Retinal pigment epithelial cell (primary cell): Measurements from ENCODE around the gene GPRASP3.
"Not testable (repeated sequence)": the region's sequence is repeated elsewhere in the genome, so short reads cannot be mapped to it uniquely, and the experiment has no call there.

Source experiments
- DNase-seq: peaks from one replicate; pipeline ENCODE4 v3.0.0-alpha.2; 2010; ENCODE audit warnings: low read depth
- H3K4me3 ChIP-seq: 2 replicates; pipeline ENCODE4 v1.5.1; 2011; ENCODE audit warnings: mild to moderate bottlenecking, low read length, control low read depth, moderate library complexity
- TF ChIP-seq, protein P1 (sequence below): conservative IDR thresholded peaks from 2 replicates; pipeline ENCODE4 v1.5.1; 2011; ENCODE audit warnings: low read depth, low read length, control low read depth, inconsistent platforms

The GPRASP3 gene

DNA sequence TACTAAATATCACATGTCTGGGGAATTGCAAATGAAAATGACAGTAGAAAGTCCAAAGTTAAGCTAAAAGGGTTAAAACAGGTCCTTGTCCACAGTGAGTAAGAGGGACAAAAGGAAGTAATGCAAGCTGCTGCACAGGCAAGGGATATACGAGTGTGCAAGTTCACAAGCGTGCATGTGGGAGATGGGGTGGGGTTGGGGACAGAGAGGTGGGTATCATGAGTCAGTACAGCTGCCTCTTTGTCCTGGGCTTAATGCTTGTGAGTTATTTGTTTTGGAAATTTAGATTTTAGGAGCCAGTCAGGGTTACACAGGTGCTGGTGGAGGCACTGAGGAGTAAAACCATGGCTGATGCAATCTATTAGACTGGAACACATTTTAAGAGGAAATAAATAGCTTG lies 11.6 kb upstream of the GPRASP3 start:
- TF ChIP-seq, protein P1, sequence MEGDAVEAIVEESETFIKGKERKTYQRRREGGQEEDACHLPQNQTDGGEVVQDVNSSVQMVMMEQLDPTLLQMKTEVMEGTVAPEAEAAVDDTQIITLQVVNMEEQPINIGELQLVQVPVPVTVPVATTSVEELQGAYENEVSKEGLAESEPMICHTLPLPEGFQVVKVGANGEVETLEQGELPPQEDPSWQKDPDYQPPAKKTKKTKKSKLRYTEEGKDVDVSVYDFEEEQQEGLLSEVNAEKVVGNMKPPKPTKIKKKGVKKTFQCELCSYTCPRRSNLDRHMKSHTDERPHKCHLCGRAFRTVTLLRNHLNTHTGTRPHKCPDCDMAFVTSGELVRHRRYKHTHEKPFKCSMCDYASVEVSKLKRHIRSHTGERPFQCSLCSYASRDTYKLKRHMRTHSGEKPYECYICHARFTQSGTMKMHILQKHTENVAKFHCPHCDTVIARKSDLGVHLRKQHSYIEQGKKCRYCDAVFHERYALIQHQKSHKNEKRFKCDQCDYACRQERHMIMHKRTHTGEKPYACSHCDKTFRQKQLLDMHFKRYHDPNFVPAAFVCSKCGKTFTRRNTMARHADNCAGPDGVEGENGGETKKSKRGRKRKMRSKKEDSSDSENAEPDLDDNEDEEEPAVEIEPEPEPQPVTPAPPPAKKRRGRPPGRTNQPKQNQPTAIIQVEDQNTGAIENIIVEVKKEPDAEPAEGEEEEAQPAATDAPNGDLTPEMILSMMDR, result no peak
- H3K4me3 ChIP-seq, result no peak overlapping the region
- DNase-seq, result no peak

DNA sequence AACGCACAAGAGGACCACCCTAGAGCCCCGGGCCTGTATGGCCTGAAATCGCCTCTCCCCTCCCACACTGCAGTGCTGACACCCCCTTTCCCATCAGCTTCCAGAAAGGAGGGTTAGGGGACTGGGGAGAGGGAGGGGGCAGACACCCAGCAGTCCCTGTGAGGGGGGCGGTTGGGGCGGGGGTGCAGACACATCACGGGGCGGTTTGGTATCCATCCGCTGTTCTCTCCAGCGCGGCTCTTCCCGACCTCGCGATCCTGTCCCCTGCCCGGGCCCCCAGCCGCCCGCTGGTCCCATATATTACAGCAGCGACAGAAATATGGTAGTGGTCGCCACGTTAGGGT lies 8.7 kb upstream of the GPRASP3 start:
- DNase-seq, result no peak
- TF ChIP-seq, protein P1, result no peak
- peak overlapping the region; percentile 68 for H3K4me3 ChIP-seq

DNA sequence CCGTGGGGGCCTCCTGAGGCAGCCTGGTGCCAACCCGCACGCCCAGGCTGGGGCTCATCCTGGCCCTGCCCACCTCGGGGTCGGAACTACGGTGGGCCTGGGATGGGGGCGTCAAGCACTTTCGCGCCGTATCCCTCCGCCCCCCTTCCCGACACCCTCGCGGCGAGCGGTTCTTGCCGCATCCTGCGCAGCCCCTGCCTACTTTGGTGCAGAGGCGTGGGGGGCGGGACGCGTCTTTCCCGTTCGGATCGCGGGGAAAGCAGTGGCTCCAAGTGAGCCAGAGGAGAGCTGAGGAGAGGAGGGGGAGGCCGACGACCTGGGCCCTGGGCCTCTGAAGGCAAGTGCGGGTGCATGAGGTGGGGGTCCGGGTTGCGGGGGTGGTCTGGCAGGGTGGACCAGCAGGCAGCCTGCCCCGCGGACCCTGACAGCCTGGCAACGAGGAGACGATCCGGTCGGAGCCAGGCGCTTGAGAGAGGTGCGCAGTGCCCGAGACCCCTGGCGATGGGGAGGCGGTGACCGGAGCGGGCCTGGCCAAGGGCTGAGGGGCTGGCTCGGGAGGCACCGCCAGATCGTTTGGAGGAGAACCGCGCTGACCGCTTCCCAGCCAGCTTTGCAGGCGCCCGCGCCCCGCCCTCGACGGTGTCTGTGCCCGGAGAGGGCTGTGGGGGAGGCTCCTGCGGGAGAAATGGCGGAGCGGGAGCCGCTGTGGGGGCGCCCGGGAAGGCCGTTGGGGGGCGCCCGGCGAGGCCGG lies 8.2 kb upstream of the GPRASP3 start, which contains the start of gene GPRASP2:
Gene GPRASP2 (plus strand): TSS at position 233 of the 751 bp plus-strand sequence. CDS start 2,422 bp downstream, outside the sequence.
- DNase-seq, result no peak
- peak within 1 kb of the TSS; percentile 68 for H3K4me3 ChIP-seq
- TF ChIP-seq, protein P1, result no peak

DNA sequence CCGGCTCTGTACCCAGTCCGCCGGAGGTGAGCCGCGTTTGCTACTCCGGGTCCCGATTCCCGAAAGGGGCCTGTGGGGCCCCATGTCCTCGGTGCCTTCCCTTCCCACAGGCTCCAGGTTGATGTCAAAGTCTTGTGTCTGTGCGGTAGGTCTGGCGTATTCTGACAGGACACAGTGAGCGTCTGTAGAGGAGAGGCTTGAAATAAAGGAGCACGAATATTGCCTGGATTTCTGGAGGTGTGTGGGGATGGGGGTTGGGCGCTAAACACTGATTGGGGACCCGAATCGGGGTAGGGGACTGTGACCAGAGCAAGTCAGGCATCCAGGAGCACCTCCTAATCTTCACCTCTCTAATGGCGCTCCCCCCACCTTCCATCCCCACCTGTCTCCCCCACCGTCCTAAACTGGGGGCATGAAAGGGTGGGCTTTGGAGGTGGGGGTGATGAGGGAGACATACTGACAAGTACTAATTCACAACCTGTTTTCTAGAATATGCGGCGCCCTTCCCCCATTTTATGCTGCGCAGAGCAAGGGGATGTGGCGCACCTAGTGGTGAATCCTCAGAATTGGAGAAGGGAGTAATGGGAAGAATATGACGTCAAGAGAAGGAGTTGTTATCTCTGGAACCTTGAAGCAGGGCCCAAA lies 7.4 kb upstream of the GPRASP3 start:
- DNase-seq, result no peak
- TF ChIP-seq, protein P1, result peak; percentile 64
- peak overlapping the region; percentile 68 for H3K4me3 ChIP-seq

DNA sequence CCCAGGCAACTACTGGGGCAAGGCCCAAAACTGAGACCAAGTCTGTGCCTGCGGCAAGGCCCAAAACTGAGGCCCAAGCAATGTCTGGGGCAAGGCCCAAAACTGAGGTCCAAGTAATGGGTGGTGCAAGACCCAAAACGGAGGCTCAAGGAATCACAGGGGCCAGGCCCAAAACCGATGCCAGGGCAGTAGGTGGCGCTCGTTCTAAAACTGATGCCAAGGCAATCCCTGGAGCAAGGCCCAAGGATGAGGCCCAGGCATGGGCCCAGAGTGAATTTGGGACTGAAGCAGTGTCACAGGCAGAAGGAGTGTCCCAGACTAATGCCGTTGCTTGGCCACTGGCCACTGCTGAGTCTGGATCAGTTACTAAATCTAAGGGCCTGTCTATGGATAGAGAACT lies 5.5 kb upstream of the GPRASP3 start:
- H3K4me3 ChIP-seq, result no peak overlapping the region
- DNase-seq, result no peak
- TF ChIP-seq, protein P1, result no peak

DNA sequence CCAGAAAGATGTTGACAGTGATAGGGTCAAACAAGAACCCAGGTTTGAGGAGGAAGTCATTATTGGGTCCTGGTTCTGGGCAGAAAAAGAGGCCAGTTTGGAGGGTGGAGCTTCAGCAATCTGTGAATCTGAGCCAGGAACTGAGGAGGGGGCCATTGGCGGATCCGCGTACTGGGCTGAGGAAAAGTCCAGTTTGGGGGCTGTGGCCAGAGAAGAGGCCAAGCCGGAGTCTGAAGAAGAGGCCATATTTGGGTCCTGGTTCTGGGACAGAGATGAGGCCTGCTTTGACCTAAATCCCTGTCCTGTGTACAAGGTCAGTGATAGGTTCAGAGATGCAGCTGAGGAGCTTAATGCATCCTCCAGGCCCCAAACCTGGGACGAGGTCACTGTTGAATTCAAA lies 4.6 kb upstream of the GPRASP3 start:
- no peak for DNase-seq
- TF ChIP-seq, protein P1, result no peak
- no peak overlapping the region for H3K4me3 ChIP-seq

DNA sequence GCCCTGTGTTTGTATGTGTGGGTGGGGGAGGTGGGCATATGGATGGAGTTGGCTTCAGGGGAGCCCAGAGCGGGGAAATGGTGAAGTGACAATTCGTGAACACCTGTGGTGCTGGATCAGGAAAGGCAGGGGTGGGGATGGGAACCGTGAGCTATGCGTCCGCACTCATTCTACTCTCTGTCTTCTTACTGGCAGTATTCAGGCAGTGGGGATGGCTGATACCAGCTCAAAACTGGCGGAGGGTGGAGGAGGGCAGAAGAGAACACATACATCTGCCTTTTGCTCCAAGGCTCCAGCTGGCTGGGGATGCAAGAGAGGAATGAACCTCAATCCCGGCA lies 595 bp downstream of the GPRASP3 start:
- DNase-seq, result not testable (repeated sequence)
- peak overlapping the region; percentile 58 for H3K4me3 ChIP-seq
